Astrocyte of the hippocampus (primary cell): ENCODE measurements around the gene PPARA.
"Not testable (repeated sequence)": the region's sequence is repeated elsewhere in the genome, so short reads cannot be mapped to it uniquely, and the experiment has no call there.

Source experiments
- DNase-seq: peaks from one replicate; pipeline ENCODE4 v3.0.0; 2011; ENCODE audit warnings: low read depth, low spot score

Gene PPARA

DNA sequence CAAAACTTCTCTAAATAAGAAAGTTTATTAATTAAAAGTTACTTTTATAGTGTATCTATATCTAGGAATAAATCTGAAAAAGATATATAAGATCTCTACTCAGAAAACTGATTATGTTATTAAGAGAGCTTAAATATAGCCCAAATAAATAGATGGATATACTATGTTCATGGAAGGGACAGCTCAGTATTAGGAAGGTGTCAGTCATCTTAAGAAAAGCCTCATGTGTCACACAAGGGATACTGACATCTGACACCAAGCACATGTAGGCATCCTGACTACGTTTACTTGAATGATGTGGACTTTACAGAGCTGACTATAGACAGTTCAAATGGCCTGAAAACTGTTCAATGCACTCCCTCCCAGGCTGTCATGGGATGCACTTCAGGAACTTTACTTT is 19.3 kb downstream of the PPARA start:
- DNase-seq: no peak

DNA sequence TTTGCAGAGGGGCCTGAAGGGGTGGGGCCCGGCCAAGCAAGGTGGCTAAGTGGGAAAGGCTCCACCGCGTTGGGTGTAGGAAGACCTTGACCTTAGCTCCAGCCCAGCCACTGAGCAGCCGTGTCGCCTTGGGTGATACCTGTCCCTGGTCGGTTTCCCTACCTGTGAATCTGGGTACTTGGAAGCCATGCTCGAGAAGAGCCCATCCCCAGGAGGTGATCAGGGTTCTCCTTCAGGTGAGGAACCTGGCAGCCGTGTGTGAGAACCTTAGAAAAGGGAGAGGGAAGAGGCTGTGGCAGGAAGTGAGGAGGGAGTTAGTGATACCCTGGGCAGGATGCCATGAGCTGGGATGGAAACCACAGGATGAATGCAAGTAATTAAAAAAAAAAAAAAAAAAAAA is 21.6 kb downstream of the PPARA start:
- DNase-seq: peak; percentile 81

DNA sequence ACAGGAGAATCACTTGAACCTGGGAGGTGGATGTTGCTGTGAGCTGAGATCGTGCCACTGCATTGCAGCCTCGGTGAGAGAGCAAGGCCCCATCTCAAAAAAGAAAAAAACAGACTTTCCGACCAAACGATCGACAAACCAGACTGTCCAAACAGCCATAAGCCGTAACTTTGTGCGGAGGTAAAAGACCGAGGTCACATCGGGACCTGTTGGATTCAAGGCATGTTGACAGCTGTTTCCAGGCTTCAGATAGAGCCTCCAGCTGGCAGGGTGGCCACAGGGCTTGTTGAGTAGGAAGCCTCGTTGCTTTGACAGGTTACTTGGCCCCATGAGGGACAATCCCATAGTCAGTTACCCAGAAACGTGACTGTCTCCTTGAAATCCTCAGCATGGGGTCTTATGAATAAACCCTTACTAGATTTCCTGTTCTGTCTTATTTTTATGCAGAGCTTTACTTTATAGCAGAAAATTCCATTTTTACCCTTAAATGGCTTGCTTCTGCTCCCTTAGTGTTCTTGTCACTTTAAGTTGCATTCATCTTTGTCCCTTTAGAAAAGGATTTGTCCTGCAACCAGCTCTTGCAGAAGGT is 22.3 kb downstream of the PPARA start:
- no peak for DNase-seq

DNA sequence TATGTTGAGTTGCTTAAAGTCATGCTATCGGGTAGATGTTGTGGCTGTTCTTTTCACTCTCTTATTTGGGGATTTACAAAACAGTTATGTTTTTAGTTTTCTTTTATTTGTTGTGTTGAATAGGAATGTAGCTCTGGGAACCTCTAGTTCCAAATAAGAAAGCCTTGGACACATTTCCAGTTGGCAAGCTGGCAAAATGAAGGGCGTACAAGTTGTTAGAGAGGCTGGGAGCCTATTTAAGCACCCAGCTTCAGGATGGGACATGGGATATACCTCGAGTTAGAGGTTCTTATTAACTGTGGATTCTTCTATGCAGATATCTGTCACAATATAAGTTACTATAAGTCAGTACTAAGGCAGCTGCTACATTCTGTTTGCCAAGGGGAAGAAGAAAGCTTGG is 22.8 kb downstream of the PPARA start:
- no peak for DNase-seq

DNA sequence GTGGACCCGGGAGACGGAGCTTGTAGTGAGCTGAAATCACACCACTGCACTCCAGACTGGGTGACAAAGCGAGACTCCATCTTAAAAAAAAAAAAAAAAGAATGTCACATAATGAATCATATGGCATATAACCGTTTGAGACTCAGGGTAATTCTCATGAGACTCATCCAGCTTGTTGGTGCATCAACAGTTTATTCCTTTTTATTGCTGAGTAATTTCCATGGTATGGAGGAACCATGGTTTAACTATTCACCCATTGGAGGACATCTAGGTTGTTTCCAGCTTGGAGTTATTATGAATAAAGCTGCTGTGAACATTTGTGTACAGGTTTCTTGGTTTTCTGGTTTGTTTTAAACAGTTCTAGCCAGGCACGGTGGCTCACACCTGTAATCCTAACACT is 25.3 kb downstream of the PPARA start:
- DNase-seq: no peak

DNA sequence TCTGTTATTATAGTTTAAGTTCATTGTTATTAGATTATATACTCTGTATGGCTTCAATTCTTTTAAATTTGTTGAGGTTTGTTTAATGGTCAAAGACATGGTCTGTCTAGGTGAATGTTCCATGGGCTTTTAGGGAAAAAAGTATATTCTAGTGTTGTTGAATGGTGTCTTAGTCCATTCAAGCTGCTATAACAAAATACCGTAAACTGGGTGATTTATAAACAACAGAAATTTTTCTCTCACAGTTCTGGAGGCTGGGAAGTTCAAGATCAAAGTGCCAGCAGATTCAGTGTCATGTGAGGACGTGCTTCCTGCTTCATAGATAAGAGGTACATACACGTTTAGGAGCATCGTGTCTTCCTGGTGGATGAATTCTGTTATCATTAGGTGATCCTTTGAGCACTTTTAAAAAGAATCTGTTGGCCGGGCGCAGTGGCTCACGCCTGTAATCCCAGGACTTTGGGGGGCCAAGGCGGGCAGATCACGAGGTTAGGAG is 26.2 kb downstream of the PPARA start:
- DNase-seq: no peak

DNA sequence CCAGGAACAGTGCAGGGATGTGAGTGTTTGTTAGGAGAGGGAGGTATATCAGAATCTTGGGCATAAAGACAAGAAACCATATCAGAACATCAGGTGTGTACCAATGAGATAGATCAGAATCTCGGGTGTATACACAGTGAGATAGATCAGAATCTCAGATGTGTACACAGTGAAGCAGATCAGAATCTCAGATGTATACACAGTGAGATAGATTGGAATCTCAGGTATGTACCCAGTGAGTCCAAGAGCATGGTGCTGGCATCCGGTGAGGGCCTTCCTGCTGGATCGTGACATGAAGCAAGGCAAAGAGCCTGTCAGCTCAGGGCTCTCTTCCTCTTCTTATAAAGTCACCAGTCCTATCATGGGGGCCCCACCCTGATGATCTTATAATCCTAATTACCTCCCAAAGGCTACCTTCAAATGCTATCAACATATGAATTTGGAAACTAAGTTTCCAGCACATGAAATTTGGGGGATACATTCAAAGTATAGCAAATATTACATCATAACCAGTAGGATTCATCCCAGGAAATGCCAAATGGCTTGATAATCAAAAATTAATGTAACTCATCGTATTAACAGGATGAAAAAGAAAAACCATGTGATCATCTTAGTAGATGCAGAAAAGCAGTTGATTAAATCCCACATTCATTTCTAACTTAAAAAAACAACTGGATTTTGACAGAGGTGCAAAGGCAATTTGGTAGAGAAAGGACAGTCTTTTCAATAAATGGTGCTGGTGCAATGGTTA is 28.6 kb downstream of the PPARA start:
- DNase-seq: no peak

DNA sequence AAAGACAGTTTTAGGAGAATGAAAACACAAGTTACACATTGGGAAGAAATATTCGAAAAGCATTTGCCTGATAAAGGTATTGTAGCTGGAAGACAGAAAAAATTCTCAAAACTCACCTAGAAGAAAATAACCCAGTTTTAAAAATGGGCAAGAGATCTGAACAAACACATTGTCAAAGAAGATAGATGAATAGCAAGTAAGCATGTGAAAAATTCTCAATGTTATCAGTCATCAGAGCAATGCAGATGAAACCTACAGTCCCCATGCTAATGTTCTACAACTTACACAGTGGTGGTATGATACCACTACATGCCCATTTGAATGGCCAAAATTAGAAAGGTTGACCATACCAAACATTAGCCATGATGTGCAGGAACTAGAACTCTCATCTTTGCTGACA is 29.4 kb downstream of the PPARA start:
- no peak for DNase-seq

DNA sequence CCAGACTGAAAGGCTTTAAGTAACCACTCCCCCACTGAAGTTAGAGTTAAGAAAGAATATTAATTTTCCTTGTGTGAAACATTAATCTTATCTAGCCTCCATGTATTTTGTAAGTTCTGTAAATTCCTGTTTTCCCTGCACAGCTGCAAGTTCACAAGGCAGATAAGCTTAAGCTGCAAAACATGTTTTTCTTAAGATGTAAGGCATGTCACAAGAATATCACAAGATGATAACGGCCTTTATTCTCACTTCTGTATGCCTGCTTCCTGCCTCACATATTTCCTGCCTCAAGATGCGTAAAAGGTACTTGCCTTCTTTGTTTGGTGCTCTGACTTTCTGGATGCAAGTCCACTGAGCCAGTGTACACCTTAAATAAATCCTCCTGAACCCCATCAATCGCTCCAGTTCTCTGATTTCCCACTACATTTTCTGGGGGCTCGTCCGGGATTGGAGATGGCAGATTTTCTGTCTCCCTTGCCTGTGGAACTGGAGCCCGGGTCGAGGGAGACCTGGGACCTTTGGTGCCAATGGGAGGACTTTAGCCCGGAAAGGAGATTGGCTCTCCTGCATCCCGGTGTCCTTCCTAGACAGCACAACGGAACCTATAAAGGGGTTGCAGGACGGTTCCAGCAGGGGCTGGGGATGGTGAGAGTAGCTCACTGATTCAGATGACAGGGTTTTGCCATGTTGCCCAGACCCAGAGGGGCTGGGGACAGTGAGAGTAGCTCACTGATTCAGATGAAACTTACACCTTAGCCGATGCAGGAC is 30.2 kb downstream of the PPARA start:
- peak; percentile 31 for DNase-seq

DNA sequence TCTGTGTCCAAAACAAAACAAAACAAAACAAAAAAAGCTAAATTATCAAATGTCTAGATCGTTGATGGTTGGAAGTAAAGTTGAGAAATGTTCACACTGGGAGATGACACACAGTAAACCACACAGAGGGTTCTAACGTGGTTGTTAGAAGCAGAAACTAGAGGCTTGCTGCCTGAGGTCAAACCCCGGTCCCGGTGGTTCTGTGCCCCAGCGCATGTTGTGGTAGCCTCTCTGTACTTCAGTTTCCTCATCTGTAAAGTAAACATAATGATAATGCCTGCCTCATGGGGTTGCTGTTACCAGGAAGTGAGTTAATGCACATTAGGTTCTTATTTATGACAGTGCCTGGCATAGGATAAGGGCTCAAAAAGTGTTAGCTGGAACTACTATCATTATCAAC is 33.4 kb downstream of the PPARA start:
- DNase-seq: no peak

DNA sequence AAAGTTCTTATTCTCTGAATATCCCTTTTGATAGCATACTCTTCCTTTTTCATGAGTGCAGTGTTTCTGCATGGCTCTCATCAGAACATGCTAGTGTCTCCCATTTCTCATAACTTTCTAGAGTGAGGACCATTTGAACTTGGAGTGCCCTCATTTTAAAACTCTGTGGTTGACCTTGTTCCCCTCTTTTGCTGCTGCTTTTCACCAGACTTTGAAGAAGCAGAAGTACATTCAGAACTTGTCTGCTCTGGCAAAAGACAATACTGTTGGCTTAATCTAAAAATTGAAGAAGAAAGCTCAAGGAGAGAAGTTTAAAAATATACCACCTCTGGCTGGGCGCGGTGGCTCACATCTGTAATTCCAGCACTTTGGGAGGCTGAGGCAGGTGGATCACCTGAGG is 35.0 kb downstream of the PPARA start:
- DNase-seq: no peak

DNA sequence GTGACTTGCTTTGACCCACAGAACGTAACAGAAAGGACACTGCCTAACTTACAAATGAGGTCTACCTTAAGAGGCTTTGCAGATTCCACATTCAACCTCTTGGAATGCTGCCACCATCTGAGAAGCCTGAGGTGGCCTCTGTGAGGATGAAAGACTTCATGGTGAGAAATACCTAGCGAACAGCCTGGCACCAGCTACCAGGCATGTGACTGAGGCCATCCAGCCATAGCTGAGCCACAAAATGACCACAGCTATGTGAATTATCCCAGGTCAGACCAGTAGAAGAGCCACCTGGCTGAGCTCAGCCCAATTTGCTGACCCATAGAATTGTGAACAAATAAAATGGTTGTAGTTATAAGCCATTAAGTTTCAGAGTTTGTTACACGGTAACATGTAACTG is 37.5 kb downstream of the PPARA start:
- DNase-seq: peak; percentile 63

DNA sequence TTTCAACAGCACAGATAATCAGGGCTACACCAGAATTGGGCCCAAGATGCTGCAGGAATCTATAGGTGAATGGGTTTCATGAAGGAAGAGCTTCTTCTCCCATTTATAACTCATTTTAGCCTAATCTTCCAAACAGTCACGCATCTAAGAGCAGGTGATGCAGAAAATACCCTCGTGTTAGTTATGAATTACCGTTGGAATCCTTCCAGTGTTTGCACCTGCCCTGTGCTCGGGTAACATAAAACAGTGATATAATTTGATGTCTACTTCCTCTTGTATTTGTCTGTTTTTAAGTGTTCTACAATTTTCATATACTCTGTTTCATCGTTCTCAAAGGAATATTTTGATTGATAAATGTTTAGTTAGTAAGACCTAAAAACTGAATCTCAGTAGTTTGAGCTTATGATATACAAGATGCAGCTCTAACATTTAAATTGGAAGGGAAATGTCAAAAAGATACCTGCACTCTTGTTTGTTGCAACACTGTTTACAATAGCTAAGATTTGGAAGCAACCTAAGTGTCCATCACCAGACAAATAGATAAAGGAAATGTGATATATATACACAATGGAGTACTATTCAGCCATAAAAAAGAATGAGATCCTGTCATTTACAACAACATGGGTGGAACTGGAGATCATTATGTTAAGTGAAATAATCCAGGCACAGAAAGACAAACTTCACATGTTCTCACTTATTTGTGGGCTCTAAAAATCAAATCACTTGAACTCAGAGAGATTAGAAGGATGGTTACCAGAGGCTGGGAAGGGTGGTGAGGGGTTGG is 42.1 kb downstream of the PPARA start:
- DNase-seq: no peak

DNA sequence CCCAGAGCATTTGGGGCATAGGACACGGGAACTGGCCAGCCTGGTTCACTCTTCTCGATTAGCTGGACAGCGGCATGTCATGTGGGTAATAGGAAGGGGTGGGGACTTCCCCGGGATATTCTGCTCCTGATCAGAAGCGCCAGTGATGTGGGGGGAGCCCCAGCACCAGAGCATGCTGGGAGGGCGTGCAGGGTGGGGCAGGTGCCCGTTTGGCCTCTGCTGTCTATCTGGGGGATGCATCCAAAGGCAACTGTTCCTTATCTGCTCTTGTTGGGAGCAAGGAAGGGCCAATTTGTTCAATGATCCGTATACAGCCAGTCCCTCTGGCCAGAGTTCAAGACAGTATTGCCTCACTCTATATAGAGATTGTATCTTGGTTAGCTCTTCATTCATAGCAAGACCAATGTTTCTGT is 43.6 kb downstream of the PPARA start:
- DNase-seq: no peak

DNA sequence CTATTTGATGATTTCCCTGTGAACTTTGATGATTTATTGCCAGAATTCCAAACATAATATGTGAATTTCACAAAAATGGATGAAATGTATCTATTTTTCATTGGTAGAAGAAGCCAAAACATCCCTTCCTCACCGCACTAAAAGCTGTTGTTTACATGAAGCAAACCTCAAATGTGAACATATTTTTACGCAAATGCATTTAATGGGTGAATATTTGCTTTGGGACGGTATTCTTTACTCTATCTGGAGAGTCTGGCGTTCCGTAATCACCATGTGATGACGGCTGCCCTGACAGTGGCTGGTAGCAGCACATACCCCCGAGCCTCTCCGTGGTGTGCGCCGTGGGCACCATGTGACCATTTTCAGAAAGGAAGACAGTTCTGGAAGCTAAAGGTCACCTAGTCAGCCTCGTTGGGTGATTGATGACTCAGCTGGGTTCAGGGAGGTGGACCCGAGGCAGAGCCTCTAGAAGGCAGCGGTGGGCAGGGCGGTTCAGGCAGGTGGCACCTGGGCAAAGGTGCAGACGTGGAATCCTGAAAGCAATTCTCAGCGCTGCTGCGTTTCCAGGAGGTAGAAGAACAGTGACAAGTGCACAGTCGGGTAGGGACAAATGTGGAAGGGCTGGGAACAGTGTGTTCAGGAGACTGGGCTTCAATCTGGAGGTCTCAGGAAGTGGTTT is 45.3 kb downstream of the PPARA start:
- DNase-seq: no peak

DNA sequence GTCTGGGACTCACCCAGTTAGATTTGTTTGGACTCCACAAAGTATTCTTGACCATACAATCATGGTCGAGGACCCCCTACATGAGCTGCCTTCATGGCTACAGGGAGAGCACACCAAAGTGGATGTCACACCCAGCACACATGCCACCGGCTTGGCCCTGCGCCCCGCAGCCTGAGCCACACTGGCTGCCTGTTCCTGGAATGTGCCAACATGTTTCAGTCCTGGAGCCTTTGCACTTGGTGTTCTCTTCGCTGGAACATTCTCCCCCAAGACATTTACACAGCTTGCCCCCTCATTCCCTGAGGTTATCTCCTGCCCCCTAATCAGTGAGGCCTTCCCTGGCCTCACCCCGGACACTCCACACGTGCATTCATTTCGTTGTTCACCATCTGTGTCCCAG is 46.0 kb downstream of the PPARA start:
- DNase-seq: no peak

DNA sequence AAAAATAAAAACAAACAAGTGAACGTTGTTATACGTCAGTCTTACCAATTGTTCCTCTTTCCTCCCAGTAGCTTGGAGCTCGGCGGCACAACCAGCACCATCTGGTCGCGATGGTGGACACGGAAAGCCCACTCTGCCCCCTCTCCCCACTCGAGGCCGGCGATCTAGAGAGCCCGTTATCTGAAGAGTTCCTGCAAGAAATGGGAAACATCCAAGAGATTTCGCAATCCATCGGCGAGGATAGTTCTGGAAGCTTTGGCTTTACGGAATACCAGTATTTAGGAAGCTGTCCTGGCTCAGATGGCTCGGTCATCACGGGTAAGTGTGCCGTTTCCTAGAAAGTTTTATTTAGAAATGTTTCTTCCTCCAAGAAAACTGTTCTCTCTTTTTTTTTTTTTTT is 47.9 kb downstream of the PPARA start:
- DNase-seq: no peak

DNA sequence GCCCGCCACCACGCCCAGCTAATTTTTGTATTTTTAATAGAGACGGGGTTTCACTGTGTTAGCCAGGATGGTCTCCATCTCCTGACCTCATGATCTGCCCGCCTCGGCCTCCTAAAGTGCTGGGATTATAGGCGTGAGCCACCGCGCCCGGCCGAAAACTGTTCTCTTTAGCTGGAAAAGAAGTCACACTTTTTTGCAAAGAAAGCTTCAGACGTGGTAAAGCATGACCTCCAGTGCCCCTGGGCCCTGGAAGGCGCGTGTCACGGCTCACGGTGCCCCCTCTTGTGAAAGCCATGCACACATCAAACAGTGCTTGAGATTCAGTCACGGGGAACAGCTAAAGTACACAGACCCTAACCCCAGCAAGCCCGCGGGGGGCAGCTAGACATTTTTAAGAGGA is 48.5 kb downstream of the PPARA start:
- not testable (repeated sequence) for DNase-seq

DNA sequence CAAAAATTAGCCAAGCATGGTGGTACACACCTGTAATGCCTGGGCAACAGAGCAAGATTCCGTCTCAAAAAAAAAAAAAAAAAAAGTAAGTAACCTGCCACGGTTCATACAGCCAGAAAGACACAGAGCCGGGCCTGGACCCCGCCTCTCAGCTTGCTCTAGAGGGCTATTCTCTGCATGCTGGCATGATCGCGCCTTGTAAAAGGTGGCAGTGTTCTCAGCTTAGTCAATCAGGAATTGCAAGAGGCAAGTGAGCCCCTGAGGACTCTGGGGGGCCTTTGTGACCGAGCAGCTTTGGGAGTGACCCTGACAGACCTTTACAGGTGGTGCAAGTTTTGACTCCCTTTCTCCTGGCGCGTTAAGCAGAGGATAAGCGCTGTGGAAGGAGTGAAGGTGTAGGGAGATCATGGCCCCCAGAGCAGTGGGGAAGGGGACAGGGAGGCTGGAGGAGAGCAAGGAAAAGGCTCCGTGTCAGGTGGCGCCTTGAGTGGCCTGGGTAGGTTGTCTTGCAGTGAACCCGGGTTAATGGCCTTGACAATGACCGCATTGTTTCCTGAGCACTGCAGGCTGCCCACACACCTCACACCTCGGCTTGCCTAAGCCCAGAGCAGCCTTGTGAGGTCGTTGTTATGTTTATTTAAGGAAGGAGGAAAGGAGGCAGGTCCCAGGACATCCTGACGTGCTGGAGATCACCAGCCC is 50.9 kb downstream of the PPARA start:
- DNase-seq: no peak

DNA sequence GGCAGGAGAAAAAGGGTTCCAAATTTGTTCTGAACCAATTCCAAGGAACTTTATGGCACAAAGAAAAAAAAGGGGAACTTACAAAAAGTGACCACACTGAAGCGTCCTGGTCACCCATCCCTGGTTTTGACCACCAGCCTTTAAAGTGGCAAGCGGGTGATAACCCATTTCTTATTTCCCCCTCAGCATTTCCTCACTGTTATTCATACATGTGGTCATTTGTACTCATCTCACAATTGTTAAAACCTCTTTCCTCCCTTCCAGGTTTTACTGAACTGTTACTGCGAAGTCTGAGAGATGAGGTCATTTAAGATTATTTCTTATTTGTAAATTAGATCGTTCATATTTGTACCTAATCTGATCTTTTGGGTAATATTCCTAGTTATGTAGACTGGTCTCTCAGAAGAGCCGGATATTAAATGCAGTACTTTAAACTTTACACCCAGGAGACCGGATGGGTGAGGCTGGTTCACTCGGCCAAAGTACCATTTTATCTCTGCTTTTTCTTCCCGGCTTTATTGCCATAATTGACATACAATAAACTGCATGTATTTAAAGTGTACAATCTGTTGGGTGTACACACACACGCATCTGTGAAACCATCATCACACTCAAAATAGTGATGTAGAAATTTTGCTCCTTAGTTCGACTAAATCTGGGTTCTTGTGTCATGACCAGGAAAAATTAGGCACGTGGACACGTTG is 52.7 kb downstream of the PPARA start:
- no peak for DNase-seq
